Embryonic facial prominence (tissue), 1 donor: Measurements from ENCODE around the gene HNRNPA2B1.
"Not testable (repeated sequence)": the region's sequence is repeated elsewhere in the genome, so short reads cannot be mapped to it uniquely, and the experiment has no call there.

ENCODE experiments used
- DNase-seq: peaks from one replicate; pipeline ENCODE4 v3.0.0-alpha.2; 2016; ENCODE audit errors: extremely low spot score

Gene HNRNPA2B1

DNA sequence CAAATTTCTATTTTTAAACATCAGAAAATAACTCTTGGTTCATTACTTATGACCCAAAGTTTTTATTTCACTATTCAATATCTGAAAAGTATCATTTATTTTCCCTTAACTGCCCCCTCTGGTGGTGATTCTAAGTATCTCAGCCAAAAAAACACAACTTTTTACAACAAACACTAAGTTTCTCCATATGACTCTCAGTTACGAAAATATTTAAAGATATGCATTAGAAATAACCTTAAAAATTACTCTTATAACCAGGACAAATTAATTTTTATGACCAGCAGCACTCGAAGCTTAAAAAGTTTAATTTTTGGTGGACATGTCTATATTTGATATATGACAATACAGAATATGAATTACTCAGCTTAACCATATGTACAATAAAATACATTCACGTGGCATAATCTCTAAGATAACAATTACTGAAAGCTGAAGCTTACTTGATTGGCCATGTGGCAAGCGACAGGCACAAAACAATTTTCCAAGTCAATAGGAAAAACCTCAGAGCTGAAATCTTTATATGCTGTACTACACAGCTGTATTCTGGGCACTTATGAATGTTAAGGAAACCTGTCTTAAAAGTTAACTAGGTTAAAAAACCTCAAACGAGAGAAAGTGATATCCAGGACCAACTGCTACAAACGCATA, 2.3 kb downstream of the HNRNPA2B1 start:
- no peak for DNase-seq

DNA sequence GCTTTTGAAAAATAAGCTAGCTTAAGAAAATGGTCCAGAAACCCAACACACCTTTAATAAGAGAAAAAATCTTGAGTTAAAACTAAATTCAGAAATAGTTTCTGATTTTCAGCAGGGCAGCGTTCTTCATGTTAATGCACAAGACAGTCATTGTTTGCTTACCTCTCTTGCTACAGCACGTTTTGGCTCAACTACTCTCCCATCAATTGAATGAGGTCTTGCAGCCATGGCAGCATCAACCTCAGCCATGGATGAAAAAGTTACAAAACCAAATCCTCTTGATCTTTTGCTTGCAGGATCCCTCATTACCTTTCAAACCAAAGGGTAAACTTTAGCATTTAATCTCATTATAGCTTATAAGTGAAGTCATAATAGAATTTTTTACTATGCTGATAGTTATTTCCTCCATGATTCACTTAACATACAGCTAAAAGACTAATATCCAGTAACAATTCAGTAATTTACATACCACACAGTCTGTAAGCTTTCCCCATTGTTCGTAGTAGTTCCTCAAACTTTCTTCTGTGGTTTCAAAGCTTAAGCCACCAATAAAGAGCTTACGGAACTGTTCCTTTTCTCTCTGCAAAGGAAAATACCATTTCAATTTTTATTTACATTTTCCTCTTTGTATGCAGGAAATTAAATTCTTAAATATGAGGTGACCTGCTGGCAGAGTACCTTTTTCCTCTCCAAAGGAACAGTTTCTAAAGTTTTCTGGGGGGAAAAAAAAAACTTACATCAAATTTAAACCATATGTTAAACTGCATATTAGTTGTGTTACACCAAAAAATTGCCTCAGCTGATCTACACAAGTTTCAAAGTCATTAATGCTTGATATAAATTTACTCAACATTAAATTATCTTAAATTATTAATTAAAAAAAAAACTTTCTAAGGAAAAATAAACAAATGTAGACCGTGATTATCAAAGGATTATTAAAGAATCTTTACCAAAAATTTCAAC, 3.1 kb downstream of the HNRNPA2B1 start:
- DNase-seq = no peak

DNA sequence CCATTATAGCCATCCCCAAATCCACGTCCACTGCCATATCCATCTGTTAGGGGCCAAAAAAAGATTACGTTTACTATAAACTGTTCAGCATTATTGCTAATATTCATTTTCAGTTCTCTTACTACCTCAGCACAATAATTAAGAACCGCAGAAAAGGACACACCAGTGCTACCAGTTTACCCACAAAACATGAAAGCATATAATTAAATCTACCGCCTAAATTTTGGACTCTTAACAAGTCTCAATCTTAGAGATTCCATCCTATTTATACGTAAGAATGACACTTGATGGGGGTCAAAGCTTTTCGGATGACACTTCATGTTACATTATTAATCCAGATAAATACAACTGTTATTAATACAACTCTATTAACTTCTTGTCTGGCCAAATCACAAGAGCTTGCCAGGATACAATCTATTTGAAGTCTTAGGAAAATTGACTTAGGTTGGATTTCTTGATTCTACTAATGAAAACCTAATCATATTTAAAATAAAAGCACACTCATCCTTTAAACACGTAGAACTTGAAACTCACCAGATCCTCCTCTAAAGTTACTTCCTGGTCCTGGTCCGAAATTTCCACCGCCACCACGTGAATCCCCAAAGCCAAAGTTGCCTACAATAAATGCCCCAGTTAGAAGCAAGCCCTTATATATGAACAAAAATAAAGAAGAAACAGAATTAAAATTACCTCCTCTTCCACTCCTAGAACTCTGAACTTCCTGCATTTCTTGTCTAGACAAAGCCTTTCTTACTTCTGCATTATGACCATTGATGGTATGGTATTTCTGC, 4.5 kb downstream of the HNRNPA2B1 start:
- DNase-seq = no peak

DNA sequence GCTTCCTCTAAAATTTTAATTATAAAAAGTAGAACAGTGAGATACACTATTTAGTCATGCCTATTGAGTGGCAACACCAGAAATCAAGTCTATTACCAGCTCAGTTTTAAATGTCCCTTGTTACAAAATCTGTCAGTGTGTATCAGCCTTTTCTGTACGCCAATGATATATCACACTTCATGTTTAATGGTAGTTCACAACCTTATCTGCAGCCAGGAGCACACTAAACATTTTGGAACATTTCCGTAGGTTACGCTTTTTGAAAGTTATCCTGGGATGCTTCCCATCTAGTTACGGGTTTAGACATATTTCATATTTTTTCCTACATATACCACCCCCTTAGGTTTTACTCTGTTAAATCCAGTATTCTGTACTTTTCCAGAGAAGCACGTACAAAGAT, 5.4 kb downstream of the HNRNPA2B1 start:
- DNase-seq = no peak

DNA sequence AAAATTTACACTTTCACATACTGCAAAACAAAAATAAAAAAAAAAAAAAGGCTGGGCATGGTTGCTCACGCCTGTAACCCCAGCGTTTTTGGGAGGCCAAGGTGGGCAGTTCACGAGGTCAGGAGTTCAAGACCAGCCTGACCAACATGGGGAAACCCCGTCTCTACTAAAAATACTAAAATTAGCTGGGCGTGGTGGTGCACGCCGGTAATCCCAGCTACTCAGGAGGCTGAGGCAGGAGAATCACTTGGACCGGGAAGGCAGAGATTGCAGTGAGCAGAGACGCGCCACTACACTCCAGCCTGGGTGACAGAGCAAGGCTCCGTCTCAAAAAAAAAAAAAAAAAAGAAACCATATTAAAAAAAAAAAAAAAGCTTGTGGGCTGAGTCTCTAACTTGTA, 5.8 kb downstream of the HNRNPA2B1 start:
- not testable (repeated sequence) for DNase-seq

DNA sequence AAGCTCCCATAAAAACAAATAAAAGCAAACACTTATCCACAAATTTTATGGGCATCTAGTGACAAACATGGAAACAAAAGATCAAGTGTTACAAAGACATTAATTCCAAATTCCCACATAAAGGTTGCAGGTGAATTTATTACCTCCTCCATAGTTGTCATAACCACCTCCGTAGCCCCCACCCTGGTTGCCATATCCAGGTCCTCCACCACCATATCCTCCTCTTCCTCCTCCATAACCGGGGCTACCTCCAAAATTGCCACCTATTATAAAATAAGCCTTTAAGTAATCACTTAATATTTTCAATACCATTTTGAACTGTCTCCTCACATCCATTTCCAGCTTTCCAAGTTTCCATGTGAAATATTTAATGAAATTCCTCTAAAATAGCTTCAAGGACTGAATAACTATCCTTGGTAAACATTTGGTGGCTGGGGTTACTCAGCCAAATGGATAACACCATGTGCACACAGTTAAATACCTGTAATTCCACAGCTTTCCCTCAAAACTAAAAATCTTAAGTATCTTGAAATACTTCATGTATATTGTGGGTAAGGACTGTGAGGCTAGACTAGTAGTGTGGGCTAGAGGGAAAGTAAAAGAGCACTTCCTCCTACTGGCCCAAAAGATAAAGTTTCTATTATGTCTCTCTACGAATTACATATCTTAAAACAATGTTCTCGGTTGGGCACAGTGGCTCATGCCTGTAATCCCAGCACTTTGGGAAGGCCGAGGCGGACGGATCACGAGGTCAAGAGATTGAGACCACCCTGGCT, 6.9 kb downstream of the HNRNPA2B1 start:
- no peak for DNase-seq

DNA sequence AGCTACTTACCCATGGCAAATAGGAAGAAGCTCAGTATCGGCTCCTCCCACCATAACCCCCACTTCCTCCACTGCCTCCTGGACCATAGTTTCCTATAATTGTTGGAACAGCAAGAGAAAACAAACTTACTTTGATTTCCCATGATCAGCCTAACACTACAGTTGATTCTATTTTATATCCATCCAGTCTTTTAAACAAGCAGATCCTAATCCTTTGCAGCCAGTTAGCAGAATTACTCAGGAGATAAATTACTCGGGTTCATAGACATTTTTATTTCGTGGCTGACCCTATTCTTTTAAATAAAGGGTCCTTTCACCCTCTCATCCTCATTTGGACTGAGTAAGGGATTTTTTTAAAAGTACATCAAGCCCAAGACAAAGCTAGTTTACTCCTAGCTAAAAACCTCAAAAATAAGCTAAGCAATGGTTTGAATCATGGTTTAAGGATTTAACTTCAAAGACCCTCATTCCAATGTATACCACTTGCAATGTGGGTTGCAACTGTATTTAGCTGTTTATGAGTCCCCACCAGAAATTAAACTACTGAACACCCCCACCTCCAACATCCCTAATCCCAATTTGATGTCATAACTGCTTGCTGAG, 8.0 kb downstream of the HNRNPA2B1 start:
- DNase-seq = no peak

DNA sequence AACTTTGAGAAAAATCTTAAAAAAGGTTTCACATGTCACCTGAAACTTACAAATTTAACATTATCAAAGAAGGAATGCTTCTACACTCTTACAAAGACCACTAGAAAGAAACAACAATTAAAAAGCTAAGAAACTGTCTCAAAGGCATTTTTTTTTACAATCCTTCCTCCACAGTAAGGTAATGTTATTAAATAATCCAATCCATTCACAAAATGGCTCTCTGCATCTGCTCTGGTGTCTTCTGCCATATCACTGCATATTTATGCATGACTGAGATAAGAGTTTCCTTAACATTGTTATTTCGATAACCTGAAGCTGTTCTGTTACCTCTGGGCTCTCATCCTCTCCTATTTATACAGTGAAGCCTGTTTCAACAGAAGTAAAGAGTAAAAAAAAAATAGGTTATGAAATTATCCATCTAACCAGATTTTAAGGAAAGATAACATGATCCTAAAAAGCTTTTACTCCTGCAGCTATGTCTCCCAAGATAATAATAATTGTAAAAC, 8.5 kb downstream of the HNRNPA2B1 start:
- DNase-seq = no peak

DNA sequence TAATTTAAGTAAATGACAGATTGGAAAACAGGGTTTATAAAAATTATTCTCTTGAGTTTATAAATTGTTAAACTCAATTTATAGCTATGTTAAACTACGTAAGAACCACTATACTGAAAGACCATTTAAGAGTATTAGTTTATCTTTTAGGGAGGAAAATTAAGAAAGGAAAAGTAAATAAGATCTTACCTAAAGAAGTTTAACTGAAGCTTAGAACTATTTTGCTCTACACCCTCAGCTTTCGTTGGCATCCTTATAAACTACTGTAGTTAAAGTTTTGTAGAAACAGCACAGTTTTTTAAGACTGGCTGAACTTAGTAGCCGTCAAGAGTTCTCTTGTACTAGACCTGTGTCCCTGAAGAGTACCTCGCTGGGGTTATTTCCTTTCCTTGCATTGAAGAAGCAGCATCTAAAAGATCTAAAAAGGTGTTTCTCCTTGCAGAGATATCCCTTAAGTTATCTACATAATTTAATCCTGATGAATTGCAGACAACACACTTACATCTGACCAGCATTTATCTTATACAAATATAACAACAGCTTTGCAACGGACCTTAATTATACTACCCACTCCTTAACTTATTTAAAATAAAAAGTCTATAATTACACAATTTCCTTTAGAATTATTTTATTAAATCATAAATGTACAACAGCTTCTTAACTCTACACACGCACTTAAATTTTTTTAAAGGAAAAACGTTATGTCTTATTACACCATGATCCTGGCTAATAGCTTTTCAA, 9.1 kb downstream of the HNRNPA2B1 start:
- no peak for DNase-seq

DNA sequence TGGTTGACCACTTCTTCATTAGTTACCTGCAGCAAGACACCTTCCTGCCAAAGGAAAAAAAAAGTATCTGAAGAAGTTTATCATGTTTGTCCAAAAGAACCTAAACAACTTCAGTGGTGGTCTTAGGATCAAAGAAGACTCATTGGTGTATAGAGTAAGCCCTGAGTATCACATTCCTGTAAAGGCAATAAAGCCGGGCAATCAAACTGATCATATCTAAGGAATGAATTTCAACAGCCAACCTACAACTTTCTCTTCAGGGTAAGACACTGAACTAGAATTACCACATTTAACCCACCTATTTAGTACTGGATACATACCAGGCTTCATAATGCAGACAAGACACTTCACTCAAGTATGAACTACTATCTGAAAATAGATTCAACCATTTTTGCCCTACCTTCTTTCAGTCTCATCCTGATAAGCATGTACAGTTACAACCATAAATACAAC, 10.1 kb downstream of the HNRNPA2B1 start:
- DNase-seq = no peak

DNA sequence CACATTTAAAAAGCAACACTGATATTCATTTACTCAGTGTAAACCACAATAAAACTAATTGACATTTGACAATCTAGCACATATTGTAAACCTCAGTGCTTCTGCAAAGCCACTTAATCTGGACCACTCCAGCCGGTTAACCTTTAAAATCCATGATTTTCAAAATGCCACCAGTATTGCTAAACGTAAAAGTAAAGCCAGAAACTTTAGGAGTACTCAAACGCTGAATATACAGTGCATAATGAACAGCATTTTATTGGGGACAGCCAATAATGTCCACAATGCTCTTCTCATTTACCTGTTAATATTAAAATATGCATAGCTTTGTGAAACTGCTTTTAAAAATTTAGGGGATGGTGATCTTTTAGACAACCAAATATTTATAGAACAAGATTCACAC, 10.8 kb downstream of the HNRNPA2B1 start:
- DNase-seq = no peak

DNA sequence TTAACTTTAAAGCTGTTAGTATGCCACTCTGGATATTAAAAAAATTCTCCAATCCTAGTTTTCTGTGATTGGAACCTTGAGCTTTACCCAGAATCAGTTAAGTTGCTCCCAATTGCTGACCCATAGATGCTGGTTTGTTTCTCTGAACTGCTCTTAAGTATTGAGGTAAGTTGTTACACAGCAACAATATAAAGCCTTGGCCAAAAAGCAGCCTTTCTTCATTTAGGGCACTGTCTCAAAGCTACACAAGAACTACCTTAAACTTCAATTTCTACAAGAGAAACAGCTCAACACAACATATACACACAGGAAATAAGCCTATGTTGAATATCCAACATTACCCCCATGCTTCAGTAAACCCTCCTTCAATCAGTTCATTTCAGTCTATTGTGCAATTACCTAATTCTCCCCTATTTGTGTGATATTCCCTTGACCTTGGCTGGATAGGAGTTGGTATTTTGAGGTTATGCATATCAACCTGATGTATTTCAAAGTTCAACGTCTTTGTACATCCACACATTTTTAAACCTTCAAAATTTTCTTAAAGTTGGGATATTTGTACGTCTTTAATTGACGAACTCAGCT, 11.5 kb downstream of the HNRNPA2B1 start:
- DNase-seq = no peak

DNA sequence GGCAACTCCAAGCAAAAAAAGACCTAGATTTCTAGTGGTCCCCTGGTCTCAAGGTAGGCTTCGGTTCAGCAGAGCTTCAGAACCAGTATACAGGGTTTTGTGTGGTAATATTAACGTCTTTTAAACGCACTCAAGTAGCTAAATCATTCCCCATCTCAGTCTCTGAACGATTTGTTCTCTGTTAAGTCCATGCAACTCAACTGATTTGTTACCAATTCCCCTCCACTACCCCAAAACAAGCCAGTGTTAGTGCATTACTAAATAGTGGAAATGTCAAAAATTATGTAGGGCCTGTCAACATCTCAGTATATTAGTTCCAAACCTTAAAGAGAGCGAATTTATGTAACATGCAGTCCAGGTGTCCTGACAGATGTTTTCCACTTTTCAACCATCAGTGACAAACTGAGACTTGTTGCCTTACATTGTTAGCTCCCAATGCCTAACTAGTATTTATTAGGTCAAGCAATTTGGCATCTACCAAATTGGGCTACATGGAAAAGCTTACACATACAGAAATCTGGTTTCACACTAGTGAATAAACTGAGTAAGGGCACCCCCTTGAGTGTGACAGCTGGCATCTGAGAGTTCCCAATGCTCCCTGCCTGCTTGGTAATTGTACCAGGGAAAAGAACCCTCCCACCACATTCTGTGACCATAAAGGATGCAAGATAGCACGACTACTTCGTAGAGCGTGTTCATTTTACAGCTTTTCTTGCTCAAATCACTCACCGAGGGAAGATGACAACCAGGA, 12.2 kb downstream of the HNRNPA2B1 start:
- no peak for DNase-seq

DNA sequence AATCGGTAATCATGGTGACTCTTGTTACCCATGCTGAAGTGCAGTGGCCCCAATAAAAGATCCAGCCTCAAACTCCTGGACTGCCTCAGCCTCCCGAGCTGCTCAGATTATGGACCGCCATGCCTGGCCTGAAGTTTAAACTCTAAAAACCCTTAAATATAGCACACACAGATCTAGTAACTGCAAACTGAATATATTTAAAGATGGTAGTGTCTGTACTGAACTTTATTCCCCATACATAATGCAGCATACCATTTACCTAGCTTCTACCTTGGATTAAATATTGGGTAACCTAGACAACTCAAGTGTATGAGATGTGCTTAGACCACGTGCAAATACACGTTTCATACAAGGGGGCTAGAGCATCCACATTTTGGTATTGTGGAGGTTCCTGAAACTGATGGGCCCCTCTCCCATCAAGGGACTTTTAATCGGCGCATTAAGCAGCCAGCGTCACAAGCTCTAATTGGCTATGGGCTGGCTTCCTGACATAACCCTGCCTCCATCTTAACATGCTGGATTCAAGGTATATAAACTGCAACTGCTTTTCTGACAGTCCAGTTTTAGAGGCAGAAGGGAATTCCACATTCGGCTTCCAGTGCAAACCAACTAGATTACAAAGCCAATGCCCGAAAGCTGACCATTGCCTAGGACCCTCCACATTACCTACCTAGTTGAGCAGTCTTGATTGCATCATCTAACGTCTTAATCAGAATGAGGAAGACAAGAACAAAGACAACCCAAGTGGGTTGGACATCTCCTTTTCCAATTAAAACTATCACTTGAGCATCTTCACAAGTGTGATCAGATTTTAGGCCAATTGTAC, 13.0 kb downstream of the HNRNPA2B1 start:
- DNase-seq = no peak

DNA sequence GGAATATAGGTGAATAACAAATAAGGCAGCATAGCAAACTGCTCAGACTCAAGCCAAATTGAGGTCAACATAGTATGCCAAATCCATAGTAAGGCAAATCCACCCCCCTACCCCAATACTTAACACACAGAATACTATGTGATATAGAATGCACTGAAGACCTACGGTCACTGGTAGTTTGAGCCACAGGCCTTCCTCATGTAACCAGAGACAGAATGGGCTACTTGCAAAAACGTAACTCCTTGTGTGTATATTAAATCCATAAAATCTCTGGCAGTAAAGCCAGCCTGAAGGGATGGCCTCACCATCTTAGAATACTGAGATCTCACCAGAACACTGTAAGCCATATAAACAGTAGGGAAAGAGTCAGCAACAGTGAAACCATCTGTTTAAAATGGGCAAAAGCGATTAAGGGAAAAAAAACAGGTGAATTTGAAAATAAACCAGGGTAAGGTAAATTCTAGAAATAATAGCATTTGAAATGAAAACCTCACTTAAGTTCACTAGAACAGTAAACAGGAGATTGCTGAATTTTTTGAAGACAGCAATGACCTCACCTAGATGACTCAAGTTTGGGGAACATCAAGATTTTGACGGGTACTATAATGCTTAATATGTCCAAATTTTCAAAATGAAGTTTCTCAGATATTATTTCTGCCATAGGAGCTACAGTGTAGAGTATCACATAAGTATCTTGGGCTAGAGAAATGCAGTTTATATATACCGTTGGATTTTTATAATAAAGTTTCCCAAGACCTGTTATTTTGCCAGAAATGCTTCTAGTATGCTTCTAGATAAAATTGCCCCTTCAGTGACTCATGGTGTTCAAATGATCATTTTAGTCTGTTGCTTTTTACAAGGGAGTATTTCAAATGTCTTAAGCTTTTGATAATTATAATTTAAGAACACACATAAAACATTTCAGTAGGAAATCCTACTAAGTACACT, 13.9 kb downstream of the HNRNPA2B1 start:
- DNase-seq = no peak

DNA sequence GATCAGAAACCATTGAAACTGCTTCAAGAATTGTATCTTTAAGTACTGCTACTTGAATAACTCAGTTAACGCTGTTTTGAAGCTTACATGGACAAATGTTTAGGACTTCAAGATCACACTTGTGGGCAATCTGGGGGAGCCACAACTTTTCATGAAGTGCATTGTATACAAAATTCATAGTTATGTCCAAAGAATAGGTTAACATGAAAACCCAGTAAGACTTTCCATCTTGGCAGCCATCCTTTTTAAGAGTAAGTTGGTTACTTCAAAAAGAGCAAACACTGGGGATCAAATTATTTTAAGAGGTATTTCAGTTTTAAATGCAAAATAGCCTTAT, 14.7 kb downstream of the HNRNPA2B1 start:
- DNase-seq = no peak
